Neural progenitor cell (in vitro differentiated cells): ENCODE measurements around the gene UTS2B. TPM values are rescaled to one million over a fixed set of nuclear protein-coding genes. Genes with fewer than 3 reads are reported as not detected.

Experiments used
- DNase-seq: peaks from one replicate; pipeline ENCODE4 v3.0.0-alpha.2; 2016; ENCODE audit warnings: low spot score
- H2AFZ ChIP-seq: fragments of 200-600 bp; sonication (generic); replicated peaks from 2 replicates; pipeline ENCODE4 v1.6.1; 2016; ENCODE audit warnings: antibody characterized with exemption
- H3F3A ChIP-seq: fragments of 200-600 bp; sonication (generic); 2 replicates; pipeline ENCODE4 v1.6.1; 2016; ENCODE audit warnings: antibody characterized with exemption, low read depth
- H3K27ac ChIP-seq: fragments of 200-600 bp; sonication (generic); 2 replicates; pipeline ENCODE4 v1.5.1; 2016; ENCODE audit warnings: mild to moderate bottlenecking
- H3K27me3 ChIP-seq: fragments of 200-600 bp; sonication (generic); 2 replicates; pipeline ENCODE4 v1.6.1; 2016; ENCODE audit warnings: mild to moderate bottlenecking, moderate library complexity
- H3K36me3 ChIP-seq: fragments of 200-600 bp; sonication (generic); 2 replicates; pipeline ENCODE4 v1.5.1; 2016
- H3K4me1 ChIP-seq: fragments of 200-600 bp; sonication (generic); 2 replicates; pipeline ENCODE4 v1.6.1; 2016; ENCODE audit warnings: mixed run types
- H3K4me2 ChIP-seq: fragments of 200-600 bp; sonication (generic); 2 replicates; pipeline ENCODE4 v1.6.1; 2016
- H3K4me3 ChIP-seq: fragments of 200-600 bp; sonication (generic); 2 replicates; pipeline ENCODE4 v1.5.1; 2016
- H3K79me2 ChIP-seq: fragments of 200-600 bp; sonication (generic); 2 replicates; pipeline ENCODE4 v1.6.1; 2016; ENCODE audit warnings: low read depth
- H3K9ac ChIP-seq: fragments of 200-600 bp; sonication (generic); 2 replicates; pipeline ENCODE4 v1.6.1; 2016
- H3K9me3 ChIP-seq: fragments of 200-600 bp; sonication (generic); 2 replicates; pipeline ENCODE4 v1.5.1; 2016; ENCODE audit warnings: low read depth
- H4K20me1 ChIP-seq: fragments of 200-600 bp; sonication (generic); 2 replicates; pipeline ENCODE4 v1.6.1; 2016; ENCODE audit warnings: low read depth
- H3K27ac Mint-ChIP-seq: 3 replicates; pipeline ENCODE4 v1.8.0; 2021; ENCODE audit warnings: mixed read lengths
- H3K27me3 Mint-ChIP-seq: 2 replicates; pipeline ENCODE4 v1.8.0; 2022; ENCODE audit warnings: low read depth, mild to moderate bottlenecking, inconsistent platforms, moderate library complexity, mixed read lengths; ENCODE audit not compliant: insufficient read depth
- H3K36me3 Mint-ChIP-seq: 3 replicates; pipeline ENCODE4 v1.8.0; 2021; ENCODE audit warnings: mixed read lengths
- H3K4me1 Mint-ChIP-seq: 3 replicates; pipeline ENCODE4 v1.8.0; 2021; ENCODE audit warnings: mixed read lengths
- H3K4me3 Mint-ChIP-seq: 3 replicates; pipeline ENCODE4 v1.8.0; 2021; ENCODE audit warnings: mild to moderate bottlenecking, moderate library complexity, mixed read lengths
- H3K9me3 Mint-ChIP-seq: 3 replicates; pipeline ENCODE4 v1.8.0; 2020; ENCODE audit warnings: mixed read lengths
- CTCF ChIP-seq: fragments of 200-600 bp; sonication (generic); IDR thresholded peaks from 2 replicates; pipeline ENCODE4 v1.5.1; 2017; ENCODE audit warnings: antibody characterized with exemption, mild to moderate bottlenecking
- EZH2 ChIP-seq: fragments of 200-600 bp; sonication (generic); IDR thresholded peaks from 2 replicates; pipeline ENCODE4 v1.6.1; 2017; ENCODE audit warnings: antibody characterized with exemption, mild to moderate bottlenecking, moderate library complexity
- EZH2phosphoT487 ChIP-seq: fragments of 200-600 bp; sonication (generic); IDR thresholded peaks from 2 replicates; pipeline ENCODE4 v1.6.1; 2017; ENCODE audit warnings: antibody characterized with exemption
- total RNA-seq: library from RNA; depleted of rRNA; stranded (reverse); fragments of >200 nt; gene quantifications from 2 replicates; pipeline ENCODE4 v1.2.3, GENCODE V29; 2015; ENCODE audit warnings: low replicate concordance

Gene UTS2B
- total RNA-seq, 1 donor from 2014 or later = not detected

- Mint-ChIP-seq H3K4me3 (no peak overlapping the region), H3K36me3 (peaks cover 15% of the 10 kb centered on the region), H3K27me3 (peaks cover 2% of the 10 kb centered on the region), H3K4me1 (peaks cover 8% of the 10 kb centered on the region), H3K27ac (no peak overlapping the region), H3K9me3 (peaks cover 6% of the 10 kb centered on the region)
- TF ChIP-seq EZH2 (no peak), EZH2phosphoT487 (no peak), CTCF (no peak)
- Histone ChIP-seq H3K27ac (no peak overlapping the region), H3K79me2 (peaks cover 99% of the 10 kb centered on the region), H3K27me3 (no peaks in the 10 kb centered on the region), H3K9ac (no peak overlapping the region), H3F3A (no peaks in the 10 kb centered on the region), H3K4me3 (no peak overlapping the region), H3K4me2 (no peak overlapping the region), H3K9me3 (no peaks in the 10 kb centered on the region), H4K20me1 (peaks cover 5% of the 10 kb centered on the region), H3K36me3 (no peaks in the 10 kb centered on the region), H2AFZ (no peak overlapping the region), H3K4me1 (peaks cover 30% of the 10 kb centered on the region)
- DNase-seq = no peak
These were observed 17.8 kb upstream of the UTS2B start for GRCh38 chr3:191348098-191348497.

GRCh38 chr3:191347228-191347627, 16.9 kb upstream of the UTS2B start:
- Mint-ChIP-seq H3K27me3 (peaks cover 2% of the 10 kb centered on the region), H3K36me3 (peaks cover 19% of the 10 kb centered on the region), H3K9me3 (peaks cover 14% of the 10 kb centered on the region), H3K4me3 (no peak overlapping the region), H3K4me1 (peaks cover 10% of the 10 kb centered on the region), H3K27ac (no peak overlapping the region)
- H3F3A ChIP-seq = no peaks in the 10 kb centered on the region
- H3K9ac ChIP-seq = no peak overlapping the region
- H3K4me3 ChIP-seq = no peak overlapping the region
- H3K79me2 ChIP-seq = peaks cover 99% of the 10 kb centered on the region
- peaks cover 22% of the 10 kb centered on the region for H3K4me1 ChIP-seq
- no peak overlapping the region for H2AFZ ChIP-seq
- H3K36me3 ChIP-seq = no peaks in the 10 kb centered on the region
- TF ChIP-seq EZH2 (no peak), EZH2phosphoT487 (no peak), CTCF (no peak)
- no peak overlapping the region for H3K4me2 ChIP-seq
- H3K9me3 ChIP-seq = no peaks in the 10 kb centered on the region
- no peaks in the 10 kb centered on the region for H3K27me3 ChIP-seq
- H4K20me1 ChIP-seq = peaks cover 5% of the 10 kb centered on the region
- no peak for DNase-seq
- H3K27ac ChIP-seq = no peak overlapping the region

- H3K9ac ChIP-seq = no peak overlapping the region
- H3K79me2 ChIP-seq = peaks cover 99% of the 10 kb centered on the region
- H3K27ac ChIP-seq = no peak overlapping the region
- no peaks in the 10 kb centered on the region for H3K9me3 ChIP-seq
- Mint-ChIP-seq H3K27ac (no peak overlapping the region), H3K36me3 (peaks cover 16% of the 10 kb centered on the region), H3K9me3 (peaks cover 12% of the 10 kb centered on the region), H3K4me3 (no peak overlapping the region), H3K27me3 (no peaks in the 10 kb centered on the region), H3K4me1 (peaks cover 5% of the 10 kb centered on the region)
- H3K4me1 ChIP-seq = peaks cover 11% of the 10 kb centered on the region
- H3K4me3 ChIP-seq = no peak overlapping the region
- H3F3A ChIP-seq = no peaks in the 10 kb centered on the region
- peaks cover 5% of the 10 kb centered on the region for H4K20me1 ChIP-seq
- TF ChIP-seq EZH2phosphoT487 (no peak), EZH2 (no peak), CTCF (no peak)
- H2AFZ ChIP-seq = no peak overlapping the region
- H3K36me3 ChIP-seq = no peaks in the 10 kb centered on the region
- H3K27me3 ChIP-seq = no peaks in the 10 kb centered on the region
- no peak overlapping the region for H3K4me2 ChIP-seq
- DNase-seq = no peak
These were observed 15.0 kb upstream of the UTS2B start for GRCh38 chr3:191345334-191345733.
